Keratinocyte (primary cell): Measurements from ENCODE around the gene RPL31. TPM values are rescaled to one million over a fixed set of nuclear protein-coding genes. Genes with fewer than 3 reads are reported as not detected.

ENCODE experiments used
- DNase-seq: peaks from one replicate; pipeline ENCODE4 v3.0.0-alpha.2; 2011; ENCODE audit warnings: low read depth, missing footprints, low spot score
- FAIRE-seq: peaks from 2 replicates; lab custom pipeline; 2011; peaks lifted over from hg19 to GRCh38; lab: Jason Lieb, UNC
- H2AFZ ChIP-seq: 2 replicates; pipeline ENCODE4 v1.6.0; 2012; ENCODE audit warnings: low read length, control low read depth, inconsistent platforms; ENCODE audit not compliant: control insufficient read depth
- H3K27ac ChIP-seq: 2 replicates; pipeline ENCODE4 v1.5.1; 2011; ENCODE audit warnings: low read length; ENCODE audit not compliant: control insufficient read depth, insufficient read depth
- H3K27me3 ChIP-seq: 3 replicates; pipeline ENCODE4 v1.6.0; 2011; ENCODE audit warnings: low read length; ENCODE audit not compliant: control insufficient read depth, insufficient read depth; ENCODE audit errors: extremely low read depth
- H3K36me3 ChIP-seq, 2 experiments: 2 replicates in 1 of 2; 3 replicates in 1 of 2; pipeline ENCODE4 v1.5.1; 2011; ENCODE audit warnings: low read length in 2 of 2, mild to moderate bottlenecking in 1 of 2; ENCODE audit not compliant: control insufficient read depth in 2 of 2, insufficient read depth in 2 of 2; ENCODE audit errors: extremely low read depth in 1 of 2
- H3K4me1 ChIP-seq: 3 replicates; pipeline ENCODE4 v1.5.1; 2011; ENCODE audit warnings: low read length; ENCODE audit not compliant: control insufficient read depth, insufficient read depth; ENCODE audit errors: extremely low read depth
- H3K4me2 ChIP-seq: 3 replicates; pipeline ENCODE4 v1.6.0; 2011; ENCODE audit warnings: low read depth, low read length; ENCODE audit not compliant: control insufficient read depth, insufficient read depth; ENCODE audit errors: extremely low read depth
- H3K4me3 ChIP-seq, 3 experiments: fragments of 200-600 bp in 1 of 3; sonication (generic) in 1 of 3; 2 replicates in 2 of 3; 3 replicates in 1 of 3; pipeline ENCODE4 v1.5.1; 2011 to 2016; ENCODE audit warnings: low read length in 3 of 3, mild to moderate bottlenecking in 3 of 3, control low read depth in 2 of 3, inconsistent platforms in 1 of 3, low read depth in 1 of 3, mixed read lengths in 1 of 3, mixed run types in 1 of 3, moderate library complexity in 1 of 3; ENCODE audit not compliant: control insufficient read depth in 2 of 3, insufficient read depth in 2 of 3; ENCODE audit errors: extremely low read depth in 1 of 3
- H3K79me2 ChIP-seq: 2 replicates; pipeline ENCODE4 v1.6.0; 2012; ENCODE audit warnings: low read length; ENCODE audit not compliant: control insufficient read depth, insufficient read depth
- H3K9ac ChIP-seq: 3 replicates; pipeline ENCODE4 v1.6.0; 2011; ENCODE audit warnings: low read length; ENCODE audit not compliant: control insufficient read depth, insufficient read depth; ENCODE audit errors: extremely low read depth
- H3K9me1 ChIP-seq: 3 replicates; pipeline ENCODE4 v1.6.0; 2011; ENCODE audit warnings: low read length; ENCODE audit not compliant: control insufficient read depth, insufficient read depth; ENCODE audit errors: extremely low read depth
- H3K9me3 ChIP-seq: 2 replicates; pipeline ENCODE4 v1.5.1; 2012; ENCODE audit warnings: low read depth, low read length; ENCODE audit not compliant: control insufficient read depth
- H4K20me1 ChIP-seq: 3 replicates; pipeline ENCODE4 v1.6.0; 2011; ENCODE audit warnings: low read length; ENCODE audit not compliant: control insufficient read depth, insufficient read depth; ENCODE audit errors: extremely low read depth
- CTCF ChIP-seq, 3 experiments: IDR thresholded peaks in 1 of 3; conservative IDR thresholded peaks in 1 of 3; optimal IDR thresholded peaks in 1 of 3; 2 replicates in 2 of 3; 3 replicates in 1 of 3; pipeline versions ENCODE3 to v1.5.1; 2011; ENCODE audit warnings: low read length in 3 of 3, mild to moderate bottlenecking in 3 of 3, moderate library complexity in 2 of 3, control low read depth in 1 of 3, inconsistent platforms in 1 of 3; ENCODE audit not compliant: insufficient read depth in 2 of 3; ENCODE audit errors: extremely low read depth in 1 of 3
- EZH2 ChIP-seq: IDR thresholded peaks from one replicate; pipeline ENCODE4 v1.6.1; 2012; ENCODE audit warnings: inconsistent platforms, mild to moderate bottlenecking, low read length, moderate library complexity
- dilution Hi-C: fragments of 300-500 bp; cut with MboI; formaldehyde crosslinking; loops from one replicate; pipeline ENCODE4 v1.7.0; 2020; ENCODE audit warnings: low sequenced_read_pairs; ENCODE audit not compliant: extremely low pct_ligation_motif_present
- polyA plus RNA-seq, 5 experiments: library from polyadenylated mRNA; depleted of rRNA in 3 of 5; stranded (reverse) in 3 of 5; stranded (forward) in 1 of 5; unstranded in 1 of 5; fragments of >200 nt; gene quantifications; 1 replicate in 1 of 5; 2 replicates in 3 of 5; 3 replicates in 1 of 5; pipeline versions ENCODE4 v1.2.1 to v1.2.3, GENCODE V29; 2011 to 2012; ENCODE audit warnings: missing spikeins in 2 of 5, low read depth in 1 of 5, low replicate concordance in 1 of 5

The RPL31 gene
- polyA plus RNA-seq, 1 donor (not counting 4 experiments of a cell fraction or from before 2014, with no cell fraction given): 2,795 TPM

GRCh38 chr2:101026923-101027469 lies 24.9 kb downstream of the RPL31 start:
- H3K27ac ChIP-seq: no peak overlapping the region
- dilution Hi-C loops: loop anchor here (25.0 kb wide), 1 partner anchor 185 kb away; no protein-coding TSS in a partner anchor
- peaks cover 1 to 7% of the 10 kb centered on the region in 2 experiments for H3K36me3 ChIP-seq

GRCh38 chr2:101027852-101028251 lies 25.8 kb downstream of the RPL31 start:
- peaks cover 3 to 12% of the 10 kb centered on the region in 2 experiments for H3K36me3 ChIP-seq
- no peak for DNase-seq

More at GRCh38 chr2:101026923-101027469, 24.9 kb downstream of the RPL31 start:
- no peaks in the 10 kb centered on the region for H4K20me1 ChIP-seq
- H3K4me1 ChIP-seq: no peaks in the 10 kb centered on the region
- H3K9me3 ChIP-seq: no peaks in the 10 kb centered on the region
- no peak overlapping the region for H2AFZ ChIP-seq
- no peak for DNase-seq
- no peak overlapping the region for H3K4me3 ChIP-seq
- H3K9ac ChIP-seq: no peak overlapping the region
- H3K9me1 ChIP-seq: no peaks in the 10 kb centered on the region
- TF ChIP-seq EZH2 (no peak), CTCF (optimal IDR thresholded peaks at IDR 0.05 in 1 of 3, IDR thresholded peaks at IDR 0.05 in 1 of 3, conservative IDR thresholded peaks at IDR 0.05 in 1 of 3; ENCODE audit: extremely low read depth in 1 of 3, insufficient read depth in 2 of 3, low read length in 3 of 3) (no peak)
- no peaks in the 10 kb centered on the region for H3K27me3 ChIP-seq
- no peak for FAIRE-seq
- no peak overlapping the region for H3K4me2 ChIP-seq
- H3K79me2 ChIP-seq: no peaks in the 10 kb centered on the region

More at GRCh38 chr2:101027852-101028251, 25.8 kb downstream of the RPL31 start:
- Histone ChIP-seq H3K9me3 (no peaks in the 10 kb centered on the region), H3K27ac (no peak overlapping the region), H2AFZ (no peak overlapping the region), H3K79me2 (no peaks in the 10 kb centered on the region), H3K9ac (no peak overlapping the region), H4K20me1 (no peaks in the 10 kb centered on the region), H3K9me1 (no peaks in the 10 kb centered on the region), H3K4me1 (no peaks in the 10 kb centered on the region), H3K4me3 (no peak overlapping the region), H3K27me3 (no peaks in the 10 kb centered on the region), H3K4me2 (no peak overlapping the region)
- FAIRE-seq: no peak
- TF ChIP-seq EZH2: no peak
- TF ChIP-seq CTCF (optimal IDR thresholded peaks at IDR 0.05 in 1 of 3, IDR thresholded peaks at IDR 0.05 in 1 of 3, conservative IDR thresholded peaks at IDR 0.05 in 1 of 3; ENCODE audit: extremely low read depth in 1 of 3, insufficient read depth in 2 of 3, low read length in 3 of 3): no peak
- dilution Hi-C loops: loop anchor here (25.0 kb wide), 1 partner anchor 184 kb away; no protein-coding TSS in a partner anchor
